GM12872 (cell line): ENCODE measurements around the gene PCNX2.

Experiments
- TF ChIP-seq, protein P1 (sequence below): IDR thresholded peaks from 3 replicates; pipeline ENCODE4 v1.5.1; 2011; ENCODE audit warnings: low read depth, mild to moderate bottlenecking, low read length, moderate library complexity; ENCODE audit not compliant: insufficient read depth

Gene PCNX2

DNA sequence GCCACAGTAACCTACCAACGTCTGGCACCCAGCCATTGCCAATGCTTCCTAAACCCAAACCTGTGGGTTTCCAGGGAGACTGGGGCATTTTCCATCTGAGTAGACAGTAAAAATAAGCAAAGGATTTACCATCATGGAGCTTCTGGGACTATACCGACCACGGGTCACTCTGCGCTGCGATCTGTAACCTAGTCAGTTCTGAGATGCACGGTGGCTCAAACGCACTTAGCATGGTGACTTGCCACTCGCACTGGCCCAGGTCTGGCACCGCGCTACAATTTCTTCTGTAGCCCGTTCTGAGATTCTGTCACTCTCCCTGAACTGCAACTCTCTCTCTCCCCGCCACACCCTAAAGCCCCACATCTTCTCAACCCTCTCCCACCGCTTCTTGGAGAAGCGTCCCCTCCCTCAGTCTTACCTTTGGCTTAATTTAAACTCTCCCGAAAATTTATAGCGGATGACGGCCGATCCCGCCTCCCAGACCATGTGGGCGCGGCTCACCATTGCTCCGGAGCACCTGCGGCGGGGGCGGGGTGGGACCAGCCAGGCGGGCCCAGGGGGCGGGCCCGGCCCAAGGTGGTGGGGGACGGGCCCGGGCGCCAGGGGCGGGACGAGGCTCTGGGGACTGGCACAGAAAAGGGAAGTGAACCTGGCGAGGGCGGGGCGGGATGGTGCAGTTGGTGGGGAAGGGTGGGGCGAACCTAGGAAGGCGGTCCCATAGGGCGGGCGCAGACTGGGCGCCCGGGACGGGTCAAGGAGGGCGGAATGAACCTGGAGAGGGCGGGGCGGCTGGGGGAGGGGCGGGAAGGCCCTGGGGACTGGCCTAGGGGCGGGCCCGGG lies 31.5 kb upstream of the PCNX2 start:
- TF ChIP-seq, protein P1, sequence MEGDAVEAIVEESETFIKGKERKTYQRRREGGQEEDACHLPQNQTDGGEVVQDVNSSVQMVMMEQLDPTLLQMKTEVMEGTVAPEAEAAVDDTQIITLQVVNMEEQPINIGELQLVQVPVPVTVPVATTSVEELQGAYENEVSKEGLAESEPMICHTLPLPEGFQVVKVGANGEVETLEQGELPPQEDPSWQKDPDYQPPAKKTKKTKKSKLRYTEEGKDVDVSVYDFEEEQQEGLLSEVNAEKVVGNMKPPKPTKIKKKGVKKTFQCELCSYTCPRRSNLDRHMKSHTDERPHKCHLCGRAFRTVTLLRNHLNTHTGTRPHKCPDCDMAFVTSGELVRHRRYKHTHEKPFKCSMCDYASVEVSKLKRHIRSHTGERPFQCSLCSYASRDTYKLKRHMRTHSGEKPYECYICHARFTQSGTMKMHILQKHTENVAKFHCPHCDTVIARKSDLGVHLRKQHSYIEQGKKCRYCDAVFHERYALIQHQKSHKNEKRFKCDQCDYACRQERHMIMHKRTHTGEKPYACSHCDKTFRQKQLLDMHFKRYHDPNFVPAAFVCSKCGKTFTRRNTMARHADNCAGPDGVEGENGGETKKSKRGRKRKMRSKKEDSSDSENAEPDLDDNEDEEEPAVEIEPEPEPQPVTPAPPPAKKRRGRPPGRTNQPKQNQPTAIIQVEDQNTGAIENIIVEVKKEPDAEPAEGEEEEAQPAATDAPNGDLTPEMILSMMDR, result no peak

DNA sequence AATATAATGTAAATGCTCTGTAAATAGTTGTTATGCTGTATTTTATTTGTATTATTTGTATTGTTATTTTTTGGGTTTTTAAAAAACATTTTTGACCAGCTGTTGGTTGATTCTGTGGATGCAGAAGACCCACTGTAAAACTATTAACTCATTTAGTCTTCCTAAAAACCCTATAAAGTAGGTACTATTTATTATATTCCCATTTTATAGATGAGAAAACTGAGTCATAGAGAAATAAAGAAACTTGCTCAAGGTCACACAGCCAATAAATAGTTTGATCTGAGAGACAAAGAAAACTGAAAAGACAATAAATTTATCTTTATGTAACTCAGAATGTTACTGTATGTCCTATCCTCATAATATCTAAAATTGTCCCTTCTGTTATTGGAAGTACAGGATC lies 30.8 kb upstream of the PCNX2 start:
- TF ChIP-seq, protein P1, result no peak

GRCh38 chr1:233323718-233324117 lies 28.2 kb upstream of the PCNX2 start:
- TF ChIP-seq, protein P1, result no peak

- TF ChIP-seq, protein P1, result no peak
Measured at GRCh38 chr1:233320023-233320422, 24.5 kb upstream of the PCNX2 start.

DNA sequence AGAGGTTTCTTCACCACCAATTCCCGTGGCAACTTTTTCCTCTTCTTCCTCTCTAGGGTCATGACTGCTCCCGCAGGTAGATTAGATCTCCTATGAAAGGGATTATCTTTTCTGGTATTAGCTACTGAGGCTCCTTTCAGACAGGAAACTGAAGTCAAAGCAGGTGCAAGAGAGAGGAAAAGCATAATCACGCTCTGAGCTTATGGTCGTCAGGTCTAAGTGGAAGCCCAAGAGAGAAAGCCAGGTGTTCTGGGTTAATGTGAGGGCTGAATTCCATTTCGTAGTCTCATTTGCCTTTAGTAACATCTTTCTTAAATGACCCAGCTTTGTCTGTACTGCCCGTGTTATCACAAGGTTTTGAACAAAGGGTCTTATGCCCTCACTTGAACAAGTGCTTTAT lies 23.7 kb upstream of the PCNX2 start:
- TF ChIP-seq, protein P1, result no peak

DNA sequence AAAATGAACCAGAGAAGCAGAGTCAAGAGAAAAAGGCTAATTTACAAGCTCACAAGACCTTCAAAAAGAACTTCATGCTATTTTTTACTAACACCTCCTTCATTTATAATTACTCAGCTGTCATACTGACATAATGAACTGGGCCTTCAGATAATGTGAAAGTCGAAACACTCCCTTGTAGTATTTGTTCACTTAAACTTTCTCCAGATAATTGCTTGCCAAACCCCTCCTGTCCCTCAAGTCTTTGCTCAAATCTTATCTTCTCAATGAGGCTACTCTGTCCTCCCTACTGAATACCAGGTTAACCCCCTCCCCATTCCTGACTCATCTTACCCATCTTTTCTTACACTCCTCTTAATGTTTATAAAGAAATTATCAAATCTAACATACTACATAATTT lies 20.9 kb upstream of the PCNX2 start:
- TF ChIP-seq, protein P1, result no peak

DNA sequence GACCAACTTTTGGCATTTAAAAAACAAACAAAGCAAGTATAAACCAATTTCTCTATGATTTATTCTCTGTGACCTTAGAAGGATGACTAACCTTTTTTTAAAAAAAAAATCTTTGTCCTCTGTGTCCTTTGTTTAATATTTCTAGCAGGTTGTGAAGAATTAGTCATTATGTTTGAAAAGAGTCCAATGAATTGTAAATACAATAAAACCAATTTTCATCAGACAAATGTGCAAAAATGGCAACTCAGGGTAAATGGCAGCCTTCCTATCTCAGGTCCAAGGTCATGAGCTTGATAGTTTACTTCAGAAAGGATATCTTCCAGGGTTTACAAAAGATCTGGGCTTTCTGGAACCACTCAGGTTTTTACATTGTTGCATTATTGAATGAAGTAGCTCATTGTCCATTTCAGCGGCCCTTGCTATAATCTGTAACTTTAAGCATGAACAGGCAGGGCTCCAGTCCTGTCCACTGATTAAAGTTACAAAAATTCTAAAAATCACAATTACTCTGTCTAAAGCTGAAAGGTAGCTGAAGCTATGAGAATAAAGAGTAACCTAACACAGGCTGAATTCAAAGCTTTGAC lies 20.3 kb upstream of the PCNX2 start:
- TF ChIP-seq, protein P1, result no peak
